Measurements from ENCODE around the gene CNN1. TPM values are rescaled to one million over a fixed set of nuclear protein-coding genes. Genes with fewer than 3 reads are reported as not detected.

Gene CNN1
- total RNA-seq, 2 donors from 2014 or later, result 12.8 to 16.2 TPM

- Mint-ChIP-seq H3K36me3 (ENCODE audit: low read depth) (peaks cover 32% of the 10 kb centered on the region), H3K4me3 (no peak overlapping the region), H3K27ac (no peak overlapping the region), H3K9me3 (no peaks in the 10 kb centered on the region), H3K4me1 (peaks cover 4% of the 10 kb centered on the region), H3K27me3 (ENCODE audit: insufficient read depth) (no peaks in the 10 kb centered on the region)
- H3K36me3 ChIP-seq (ENCODE audit: control insufficient read depth, insufficient read depth, low read length), result no peaks in the 10 kb centered on the region
- H3K9me3 ChIP-seq (ENCODE audit: control insufficient read depth, low read length), result no peaks in the 10 kb centered on the region
- H3K9ac ChIP-seq (ENCODE audit: extremely low read depth, low read length, poor library complexity, severe bottlenecking), result no peak overlapping the region
- H3K4me1 ChIP-seq (ENCODE audit: control insufficient read depth, insufficient read depth, low read length), result no peaks in the 10 kb centered on the region
- H3K27ac ChIP-seq (ENCODE audit: low read depth, low read length), result no peak overlapping the region
- H3K27me3 ChIP-seq (ENCODE audit: control insufficient read depth, insufficient read depth, low read length, poor library complexity, severe bottlenecking), result no peaks in the 10 kb centered on the region
- WGBS, 2 experiments (ENCODE audit: insufficient coverage in 1 of 2, insufficient read length in 1 of 2), result 93 to 96% methylated on average over 7 to 23 of the region's 27 CpGs
- DNase-seq, result no peak
- H3K4me3 ChIP-seq (ENCODE audit: low read length), result no peak overlapping the region
- TF ChIP-seq CTCF (conservative IDR thresholded peaks at IDR 0.05), result no peak
These were observed 43.9 kb upstream of the CNN1 start for GRCh38 chr19:11494634-11495285.

DNA sequence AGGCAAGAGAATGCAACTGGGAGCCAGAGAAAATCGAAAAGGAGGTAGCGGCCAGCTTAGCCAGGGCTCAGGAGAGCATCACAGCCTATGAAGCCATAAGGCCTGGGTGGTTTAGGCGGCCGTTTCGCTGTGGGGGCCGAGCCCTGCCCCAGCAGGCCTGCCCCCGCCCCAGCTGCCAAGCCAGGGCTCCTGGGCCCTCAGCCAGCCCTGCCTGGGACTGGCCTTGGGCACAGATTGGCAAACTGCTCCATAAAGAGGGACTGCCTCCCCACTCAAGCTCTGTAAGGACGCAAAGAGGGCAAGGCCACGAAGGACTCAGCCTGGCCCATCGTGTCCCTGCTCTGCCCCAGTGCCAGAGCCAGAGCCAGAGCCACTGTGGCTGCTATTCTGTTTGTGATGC is 43.2 kb upstream of the CNN1 start:
- 94 to 95% methylated on average over 7 to 10 of the region's 10 CpGs for WGBS, 2 experiments (ENCODE audit: insufficient coverage in 1 of 2, insufficient read length in 1 of 2)
- Mint-ChIP-seq H3K27me3 (ENCODE audit: insufficient read depth) (no peaks in the 10 kb centered on the region), H3K4me1 (peaks cover 4% of the 10 kb centered on the region), H3K36me3 (ENCODE audit: low read depth) (peaks cover 31% of the 10 kb centered on the region), H3K4me3 (no peak overlapping the region), H3K9me3 (no peaks in the 10 kb centered on the region), H3K27ac (no peak overlapping the region)
- Histone ChIP-seq H3K9ac (ENCODE audit: extremely low read depth, low read length, poor library complexity, severe bottlenecking) (no peak overlapping the region), H3K4me1 (ENCODE audit: control insufficient read depth, insufficient read depth, low read length) (no peaks in the 10 kb centered on the region), H3K27ac (ENCODE audit: low read depth, low read length) (no peak overlapping the region), H3K36me3 (ENCODE audit: control insufficient read depth, insufficient read depth, low read length) (no peaks in the 10 kb centered on the region), H3K27me3 (ENCODE audit: control insufficient read depth, insufficient read depth, low read length, poor library complexity, severe bottlenecking) (no peaks in the 10 kb centered on the region), H3K9me3 (ENCODE audit: control insufficient read depth, low read length) (no peaks in the 10 kb centered on the region), H3K4me3 (ENCODE audit: low read length) (no peak overlapping the region)
- DNase-seq, result no peak
- no peak for TF ChIP-seq CTCF (conservative IDR thresholded peaks at IDR 0.05)

DNA sequence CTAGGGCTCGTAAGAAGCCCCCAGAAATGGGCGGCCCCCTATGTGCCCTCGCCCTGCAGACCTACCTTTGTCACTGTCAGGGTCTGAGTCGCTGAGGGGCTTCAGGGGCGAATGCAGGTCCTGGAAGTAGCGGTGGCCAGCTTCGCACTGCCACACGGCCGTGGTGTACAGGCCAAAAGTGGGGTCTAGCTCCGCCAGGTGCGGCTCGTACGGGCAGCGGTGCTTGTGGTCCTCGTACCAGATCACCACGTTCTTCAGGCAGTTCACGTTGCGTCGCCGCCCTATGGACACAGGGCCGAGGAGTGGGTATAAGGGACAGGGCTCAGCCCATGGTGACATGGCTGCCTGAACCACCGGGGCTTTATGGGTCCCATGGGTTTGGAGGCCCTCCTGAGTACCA is 42.8 kb upstream of the CNN1 start:
- Mint-ChIP-seq H3K4me1 (peaks cover under 1% of the 10 kb centered on the region), H3K9me3 (no peaks in the 10 kb centered on the region), H3K27ac (no peak overlapping the region), H3K36me3 (ENCODE audit: low read depth) (peaks cover 26% of the 10 kb centered on the region), H3K4me3 (no peak overlapping the region), H3K27me3 (ENCODE audit: insufficient read depth) (no peaks in the 10 kb centered on the region)
- Histone ChIP-seq H3K9me3 (ENCODE audit: control insufficient read depth, low read length) (no peaks in the 10 kb centered on the region), H3K9ac (ENCODE audit: extremely low read depth, low read length, poor library complexity, severe bottlenecking) (no peak overlapping the region), H3K4me1 (ENCODE audit: control insufficient read depth, insufficient read depth, low read length) (no peaks in the 10 kb centered on the region), H3K27ac (ENCODE audit: low read depth, low read length) (no peak overlapping the region), H3K36me3 (ENCODE audit: control insufficient read depth, insufficient read depth, low read length) (no peaks in the 10 kb centered on the region), H3K27me3 (ENCODE audit: control insufficient read depth, insufficient read depth, low read length, poor library complexity, severe bottlenecking) (no peaks in the 10 kb centered on the region), H3K4me3 (ENCODE audit: low read length) (no peak overlapping the region)
- no peak for DNase-seq
- 94 to 95% methylated on average over 18 to 22 of the region's 22 CpGs for WGBS, 2 experiments (ENCODE audit: insufficient coverage in 1 of 2, insufficient read length in 1 of 2)
- TF ChIP-seq CTCF (conservative IDR thresholded peaks at IDR 0.05), result no peak

Measured in endodermal cell (in vitro differentiated cells).